RWPE1 (cell line): ENCODE results near the gene GLIPR2.
"Not testable (repeated sequence)": the region's sequence is repeated elsewhere in the genome, so short reads cannot be mapped to it uniquely, and the experiment has no call there.

Experiments used
- CTCF ChIA-PET: fragments of 350-600 bp; sonication (Branson Sonifier 250); formaldehyde crosslinking; extraction: SDS; loops from one replicate; lab custom pipeline; 2021; lab: Yijun Ruan, JAX
- POLR2A ChIA-PET: fragments of 400-600 bp; formaldehyde crosslinking; extraction: SDS; loops from one replicate; lab custom pipeline; 2020; ENCODE audit warnings: antibody characterized with exemption; ENCODE audit not compliant: low non-redundant PET; lab: Yijun Ruan, JAX
- DNase-seq: peaks from one replicate; pipeline ENCODE4 v3.0.0; 2012; ENCODE audit warnings: low spot score
- H3K27ac ChIP-seq: fragments of 450-650 bp; 2 replicates; pipeline ENCODE4 v1.5.1; 2017
- TF ChIP-seq, protein P1 (sequence below): fragments of 450-650 bp; conservative IDR thresholded peaks from 2 replicates; pipeline ENCODE4 v1.5.1; 2017; ENCODE audit warnings: low read depth, mild to moderate bottlenecking

GLIPR2 gene

DNA sequence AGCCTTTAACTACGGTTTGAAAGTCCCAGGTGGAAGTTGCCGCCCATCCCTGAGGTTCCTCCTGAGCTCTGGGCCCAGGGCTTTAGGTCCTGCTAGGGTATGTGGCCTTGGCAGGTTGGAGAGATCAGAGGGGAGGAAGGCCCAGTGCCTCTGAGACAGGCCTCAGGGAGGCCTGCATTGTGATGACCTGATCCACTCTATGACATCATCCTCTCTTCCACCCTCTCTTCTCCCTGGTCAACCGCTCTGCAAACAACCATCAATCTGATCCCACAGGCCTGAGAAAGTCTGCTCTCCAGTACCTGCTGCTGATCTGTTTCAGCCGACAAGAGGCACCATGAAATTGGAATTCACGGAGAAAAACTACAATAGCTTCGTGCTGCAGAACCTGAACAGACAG is 32.6 kb downstream of the GLIPR2 start, which contains the start of gene CCIN:
Gene CCIN, plus strand, starts transcription at position 223 of the 400 bp plus-strand sequence. Its CDS starts 115 bp downstream, at position 338.
- ChIA-PET CTCF (interaction anchor here (0.8 to 1.1 kb wide), 2 partner anchors 21 to 29 kb away, joined by 4 to 5 read pairs; no protein-coding TSS in a partner anchor), POLR2A (no interaction called here)
- no peak within 1 kb of the TSS for H3K27ac ChIP-seq
- TF ChIP-seq, protein P1, sequence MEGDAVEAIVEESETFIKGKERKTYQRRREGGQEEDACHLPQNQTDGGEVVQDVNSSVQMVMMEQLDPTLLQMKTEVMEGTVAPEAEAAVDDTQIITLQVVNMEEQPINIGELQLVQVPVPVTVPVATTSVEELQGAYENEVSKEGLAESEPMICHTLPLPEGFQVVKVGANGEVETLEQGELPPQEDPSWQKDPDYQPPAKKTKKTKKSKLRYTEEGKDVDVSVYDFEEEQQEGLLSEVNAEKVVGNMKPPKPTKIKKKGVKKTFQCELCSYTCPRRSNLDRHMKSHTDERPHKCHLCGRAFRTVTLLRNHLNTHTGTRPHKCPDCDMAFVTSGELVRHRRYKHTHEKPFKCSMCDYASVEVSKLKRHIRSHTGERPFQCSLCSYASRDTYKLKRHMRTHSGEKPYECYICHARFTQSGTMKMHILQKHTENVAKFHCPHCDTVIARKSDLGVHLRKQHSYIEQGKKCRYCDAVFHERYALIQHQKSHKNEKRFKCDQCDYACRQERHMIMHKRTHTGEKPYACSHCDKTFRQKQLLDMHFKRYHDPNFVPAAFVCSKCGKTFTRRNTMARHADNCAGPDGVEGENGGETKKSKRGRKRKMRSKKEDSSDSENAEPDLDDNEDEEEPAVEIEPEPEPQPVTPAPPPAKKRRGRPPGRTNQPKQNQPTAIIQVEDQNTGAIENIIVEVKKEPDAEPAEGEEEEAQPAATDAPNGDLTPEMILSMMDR, result no peak
- DNase-seq, result no peak

DNA sequence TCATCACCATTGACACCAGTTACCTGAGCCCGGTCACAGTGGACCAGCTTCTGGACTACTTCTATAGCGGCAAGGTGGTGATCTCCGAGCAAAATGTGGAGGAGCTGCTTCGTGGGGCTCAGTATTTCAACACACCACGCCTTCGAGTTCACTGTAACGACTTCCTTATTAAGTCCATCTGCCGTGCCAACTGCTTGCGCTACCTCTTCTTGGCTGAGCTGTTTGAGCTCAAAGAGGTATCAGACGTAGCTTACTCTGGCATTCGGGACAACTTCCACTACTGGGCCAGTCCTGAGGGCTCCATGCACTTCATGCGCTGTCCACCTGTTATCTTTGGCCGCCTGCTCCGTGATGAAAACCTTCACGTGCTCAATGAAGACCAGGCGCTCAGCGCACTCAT is 33.2 kb downstream of the GLIPR2 start:
- POLR2A ChIA-PET, result no interaction called here
- CTCF ChIA-PET, result interaction anchor here (1.1 kb wide), 1 partner anchor 29 kb away, joined by 4 read pairs; no protein-coding TSS in a partner anchor

DNA sequence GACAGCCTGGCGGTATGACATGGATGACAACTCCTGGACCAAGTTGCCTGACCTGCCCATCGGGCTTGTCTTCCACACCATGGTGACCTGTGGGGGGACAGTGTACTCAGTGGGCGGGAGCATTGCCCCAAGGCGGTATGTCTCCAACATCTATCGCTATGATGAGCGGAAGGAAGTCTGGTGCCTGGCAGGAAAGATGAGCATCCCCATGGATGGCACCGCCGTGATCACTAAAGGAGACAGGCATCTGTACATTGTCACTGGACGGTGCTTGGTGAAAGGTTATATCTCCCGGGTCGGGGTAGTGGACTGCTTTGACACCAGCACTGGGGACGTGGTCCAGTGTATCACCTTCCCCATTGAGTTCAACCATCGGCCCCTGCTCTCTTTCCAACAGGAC is 34.0 kb downstream of the GLIPR2 start:
- POLR2A ChIA-PET, result no interaction called here
- no peak for DNase-seq
- CTCF ChIA-PET, result interaction anchor here (0.7 kb wide), 2 partner anchors 28 to 215 kb away, joined by 3 read pairs; no protein-coding TSS in a partner anchor

More for the DNA sequence above, 33.2 kb downstream of the GLIPR2 start:
- TF ChIP-seq, protein P1, result no peak
- no peak overlapping the region for H3K27ac ChIP-seq
- DNase-seq, result no peak

DNA sequence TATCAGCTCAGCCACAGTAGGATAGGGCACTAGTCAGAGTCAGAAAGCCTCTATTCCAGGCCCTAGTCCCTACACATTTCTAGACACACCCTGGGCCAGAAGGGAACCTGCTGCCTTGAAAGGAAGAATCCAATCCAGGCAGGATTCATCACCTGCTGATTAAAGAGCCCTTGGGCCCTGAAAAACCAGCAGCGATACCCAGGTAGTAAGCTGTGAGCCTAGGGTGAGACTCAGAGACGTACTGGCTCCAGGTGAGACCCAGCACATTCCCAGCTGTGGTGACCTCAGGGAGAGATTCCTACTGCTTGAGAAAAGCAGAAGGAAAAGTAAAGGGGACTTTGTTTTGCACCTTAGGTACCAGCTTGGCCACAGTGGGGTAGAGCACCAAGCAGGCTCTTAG is 37.3 kb downstream of the GLIPR2 start:
- no peak overlapping the region for H3K27ac ChIP-seq
- POLR2A ChIA-PET, result no interaction called here
- no peak for DNase-seq
- CTCF ChIA-PET, result interaction anchor here (0.8 kb wide), 1 partner anchor 14 kb away, joined by 3 read pairs; no protein-coding TSS in a partner anchor
- TF ChIP-seq, protein P1, result no peak

More for the DNA sequence above, 34.0 kb downstream of the GLIPR2 start:
- TF ChIP-seq, protein P1, result no peak
- H3K27ac ChIP-seq, result no peak overlapping the region

DNA sequence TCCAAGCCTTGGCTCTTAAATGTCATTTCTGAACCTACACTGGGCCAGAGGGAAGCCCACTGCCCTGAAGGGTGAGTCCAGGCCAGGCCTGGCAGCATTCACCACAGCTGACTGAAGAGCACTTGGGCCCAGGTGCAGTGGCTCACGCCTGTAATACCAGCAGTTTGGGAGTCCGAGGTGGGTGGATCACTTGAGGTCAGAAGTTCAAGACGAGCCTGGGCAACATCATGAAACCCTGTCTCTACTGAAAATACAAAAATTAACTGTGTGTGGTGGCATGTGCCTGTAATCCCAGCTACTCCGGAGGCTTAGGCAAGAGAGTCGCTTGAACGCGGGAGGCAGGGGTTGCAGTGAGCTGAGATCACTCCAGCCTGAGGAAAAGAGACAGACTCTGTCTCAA is 37.7 kb downstream of the GLIPR2 start:
- TF ChIP-seq, protein P1, result no peak
- CTCF ChIA-PET, result no interaction called here
- POLR2A ChIA-PET, result no interaction called here
- no peak for DNase-seq
- no peak overlapping the region for H3K27ac ChIP-seq

DNA sequence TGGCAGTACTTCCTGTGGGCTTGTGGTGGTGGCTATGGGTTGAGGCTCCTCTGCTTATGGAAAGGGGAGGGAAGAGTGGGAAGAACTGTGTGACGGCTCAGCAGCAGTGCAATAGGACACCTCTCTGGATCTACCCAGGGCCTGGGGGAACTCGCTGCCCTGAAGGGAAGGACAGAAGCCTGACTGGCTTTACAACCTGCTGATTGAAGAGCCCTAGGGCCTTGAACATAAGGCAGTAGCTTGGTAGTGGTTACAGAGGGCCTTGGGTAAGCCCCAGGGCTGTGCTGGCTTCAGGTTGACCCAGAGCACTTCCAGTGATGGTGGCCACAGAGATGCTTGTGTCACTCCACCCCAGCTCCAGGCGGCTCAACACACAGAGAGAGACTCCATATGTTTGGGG is 38.2 kb downstream of the GLIPR2 start:
- TF ChIP-seq, protein P1, result no peak
- no peak for DNase-seq
- ChIA-PET POLR2A (no interaction called here), CTCF (no interaction called here)
- no peak overlapping the region for H3K27ac ChIP-seq

DNA sequence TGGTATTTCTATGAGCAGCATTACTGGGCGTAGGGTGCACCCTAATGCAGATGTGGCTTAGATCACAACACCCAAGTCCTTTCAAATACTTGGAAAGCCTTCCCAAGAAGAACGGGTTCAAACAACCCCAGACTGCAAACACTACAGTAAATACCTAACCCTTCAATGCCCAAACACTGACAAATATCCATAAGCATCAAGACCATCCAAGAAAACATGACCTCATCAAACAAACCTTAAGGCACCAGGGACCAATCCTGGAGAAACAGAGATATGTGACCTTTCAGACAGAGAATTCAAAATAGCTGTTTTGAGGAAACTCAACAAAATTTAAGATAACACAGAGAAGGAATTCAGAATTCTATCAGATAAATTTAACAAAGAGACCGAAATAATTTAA is 38.7 kb downstream of the GLIPR2 start:
- DNase-seq, H3K27ac ChIP-seq, POLR2A ChIA-PET: not testable (repeated sequence)
- CTCF ChIA-PET, result interaction anchor here (0.7 kb wide), 1 partner anchor 399 kb away, joined by 3 read pairs; no protein-coding TSS in a partner anchor

DNA sequence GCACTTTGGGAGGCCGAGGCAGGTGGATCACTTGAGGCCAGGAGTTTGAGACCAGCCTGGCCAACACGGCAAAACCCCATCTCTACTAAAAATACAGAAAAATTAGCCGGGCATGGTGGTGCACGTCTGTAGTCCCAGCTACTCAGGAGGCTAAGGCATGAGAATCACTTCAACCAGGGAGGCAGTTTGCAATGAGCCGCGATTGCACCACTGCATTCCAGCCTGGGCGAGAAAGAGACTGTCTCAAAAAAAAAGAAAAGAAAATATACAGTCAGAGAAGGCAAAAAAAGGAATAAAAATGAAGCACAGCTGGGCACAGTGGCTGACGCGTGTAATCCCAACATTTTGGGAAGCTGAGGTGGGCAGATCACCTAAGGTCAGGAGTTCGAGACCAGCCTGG is 40.0 kb downstream of the GLIPR2 start:
- DNase-seq, CTCF ChIA-PET, POLR2A ChIA-PET, H3K27ac ChIP-seq: not testable (repeated sequence)
